Measurements from ENCODE around the gene TAS2R4.
"Not testable (repeated sequence)": the region's sequence is repeated elsewhere in the genome, so short reads cannot be mapped to it uniquely, and the experiment has no call there.

TAS2R4 gene

DNA sequence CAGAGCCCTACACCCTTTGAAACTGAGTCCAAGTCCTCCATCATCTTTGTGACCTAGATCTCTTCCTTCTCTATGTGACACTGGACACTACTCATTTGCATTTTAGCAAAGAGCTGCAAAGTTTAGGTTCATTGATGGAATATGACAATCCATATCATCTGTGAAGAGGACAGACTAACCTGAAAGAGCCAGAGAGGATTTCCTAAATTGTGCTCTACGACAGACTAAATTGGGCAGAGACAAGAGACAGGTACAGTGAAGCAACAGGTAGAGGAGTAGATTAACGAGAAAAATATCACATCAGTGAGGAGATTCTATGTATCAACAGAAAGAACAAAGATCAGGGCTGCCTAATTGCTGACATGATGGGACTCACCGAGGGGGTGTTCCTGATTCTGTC lies 12.7 kb upstream of the TAS2R4 start, which contains the start of gene TAS2R3:
TAS2R3 (plus strand) TSS at position 301 of the 400 bp plus-strand sequence; CDS start at position 363, 62 bp downstream.
- no peak within 1 kb of the TSS for H3K4me3 ChIP-seq (ENCODE audit: low read depth, low read length)
- TF ChIP-seq, protein P1, sequence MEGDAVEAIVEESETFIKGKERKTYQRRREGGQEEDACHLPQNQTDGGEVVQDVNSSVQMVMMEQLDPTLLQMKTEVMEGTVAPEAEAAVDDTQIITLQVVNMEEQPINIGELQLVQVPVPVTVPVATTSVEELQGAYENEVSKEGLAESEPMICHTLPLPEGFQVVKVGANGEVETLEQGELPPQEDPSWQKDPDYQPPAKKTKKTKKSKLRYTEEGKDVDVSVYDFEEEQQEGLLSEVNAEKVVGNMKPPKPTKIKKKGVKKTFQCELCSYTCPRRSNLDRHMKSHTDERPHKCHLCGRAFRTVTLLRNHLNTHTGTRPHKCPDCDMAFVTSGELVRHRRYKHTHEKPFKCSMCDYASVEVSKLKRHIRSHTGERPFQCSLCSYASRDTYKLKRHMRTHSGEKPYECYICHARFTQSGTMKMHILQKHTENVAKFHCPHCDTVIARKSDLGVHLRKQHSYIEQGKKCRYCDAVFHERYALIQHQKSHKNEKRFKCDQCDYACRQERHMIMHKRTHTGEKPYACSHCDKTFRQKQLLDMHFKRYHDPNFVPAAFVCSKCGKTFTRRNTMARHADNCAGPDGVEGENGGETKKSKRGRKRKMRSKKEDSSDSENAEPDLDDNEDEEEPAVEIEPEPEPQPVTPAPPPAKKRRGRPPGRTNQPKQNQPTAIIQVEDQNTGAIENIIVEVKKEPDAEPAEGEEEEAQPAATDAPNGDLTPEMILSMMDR (IDR thresholded peaks at IDR 0.05; ENCODE audit: control insufficient read depth, extremely low read depth, insufficient read depth), result no peak
- DNase-seq (ENCODE audit: low read depth), result no peak

DNA sequence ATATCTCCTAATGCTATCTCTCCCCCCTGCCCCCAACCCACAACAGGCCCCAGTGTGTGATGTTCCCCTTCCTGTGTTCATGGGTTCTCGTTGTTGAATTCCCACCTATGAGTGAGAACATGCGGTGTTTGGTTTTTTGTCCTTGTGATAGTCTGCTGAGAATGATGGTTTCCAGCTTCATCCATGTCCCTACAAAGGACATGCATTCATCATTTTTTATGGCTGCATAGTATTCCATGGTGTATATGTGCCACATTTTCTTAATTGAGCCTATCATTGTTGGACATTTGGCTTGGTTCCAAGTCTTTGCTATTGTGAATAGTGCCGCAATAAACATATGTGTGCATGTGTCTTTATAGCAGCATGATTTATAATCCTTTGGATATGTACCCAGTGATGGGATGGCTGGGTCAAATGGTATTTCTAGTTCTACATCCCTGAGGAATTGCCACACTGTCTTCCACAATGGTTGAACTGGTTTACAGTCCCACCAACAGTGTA lies 6.3 kb upstream of the TAS2R4 start:
- not testable (repeated sequence) for DNase-seq (ENCODE audit: low read depth); H3K4me3 ChIP-seq (ENCODE audit: low read depth, low read length)

DNA sequence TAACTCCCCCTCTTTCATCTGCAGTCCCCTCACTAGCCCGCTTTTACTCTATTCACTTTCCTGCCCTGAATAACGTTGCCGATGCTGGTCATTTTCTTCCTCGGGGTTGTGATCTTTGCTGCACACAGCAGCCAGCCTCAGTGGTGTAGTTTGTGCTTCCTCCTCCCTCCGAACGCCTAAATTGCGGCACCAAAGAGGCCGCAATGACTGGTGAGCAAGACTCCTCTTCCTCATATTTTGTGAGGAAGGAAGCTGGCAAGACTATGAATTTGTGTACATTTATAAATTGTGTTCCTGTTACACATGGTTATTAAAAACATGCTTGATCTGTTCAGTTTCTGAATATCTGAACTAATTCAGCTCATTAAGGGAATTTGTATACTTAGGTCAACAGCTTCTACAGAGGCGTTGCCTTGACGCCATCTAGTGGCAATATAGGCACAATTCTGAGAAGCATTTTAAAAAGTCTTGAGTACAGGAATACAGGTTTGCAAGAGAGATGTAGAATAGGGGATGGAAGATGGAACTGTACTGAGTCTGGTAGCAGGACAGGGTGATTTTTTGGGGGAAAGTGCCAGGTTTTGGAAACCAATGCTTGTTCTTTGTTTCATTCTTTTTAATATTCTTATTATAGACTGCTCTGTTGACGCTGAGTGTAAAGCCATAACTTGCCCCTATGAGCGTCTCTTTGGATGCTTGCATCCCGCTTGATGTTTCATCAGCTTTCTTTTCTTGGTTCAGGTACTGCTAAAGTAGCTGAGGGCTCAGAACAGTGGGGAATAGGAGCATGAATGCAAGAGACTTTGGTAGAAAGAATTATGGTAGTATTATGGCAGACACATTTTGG lies 9.5 kb downstream of the TAS2R4 start:
- H3K4me3 ChIP-seq (ENCODE audit: low read depth, low read length), result no peak overlapping the region
- DNase-seq (ENCODE audit: low read depth), result peak; percentile 26
- TF ChIP-seq, protein P1 (IDR thresholded peaks at IDR 0.05; ENCODE audit: control insufficient read depth, extremely low read depth, insufficient read depth), result peak; percentile 85

DNA sequence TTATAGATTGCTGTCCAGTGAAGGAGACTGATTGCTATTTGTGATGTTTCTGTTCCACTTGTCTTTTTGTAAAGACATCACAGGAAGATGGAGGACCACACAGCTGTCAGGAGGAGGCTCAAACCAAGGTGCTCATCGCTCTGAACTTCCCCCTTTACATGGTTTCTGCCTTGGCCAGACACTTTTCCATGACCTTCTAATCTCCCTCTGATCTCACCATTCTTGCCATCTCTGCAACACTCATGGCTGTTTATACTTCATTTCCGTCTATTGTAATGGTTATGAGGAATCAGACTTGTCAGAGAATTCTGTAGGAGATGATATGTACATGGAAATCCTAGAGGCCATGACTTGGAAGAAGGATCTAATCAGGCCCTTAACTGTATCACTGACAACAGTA lies 11.8 kb downstream of the TAS2R4 start:
- DNase-seq (ENCODE audit: low read depth), result no peak
- no peak overlapping the region for H3K4me3 ChIP-seq (ENCODE audit: low read depth, low read length)
- TF ChIP-seq, protein P1 (IDR thresholded peaks at IDR 0.05; ENCODE audit: control insufficient read depth, extremely low read depth, insufficient read depth), result no peak

DNA sequence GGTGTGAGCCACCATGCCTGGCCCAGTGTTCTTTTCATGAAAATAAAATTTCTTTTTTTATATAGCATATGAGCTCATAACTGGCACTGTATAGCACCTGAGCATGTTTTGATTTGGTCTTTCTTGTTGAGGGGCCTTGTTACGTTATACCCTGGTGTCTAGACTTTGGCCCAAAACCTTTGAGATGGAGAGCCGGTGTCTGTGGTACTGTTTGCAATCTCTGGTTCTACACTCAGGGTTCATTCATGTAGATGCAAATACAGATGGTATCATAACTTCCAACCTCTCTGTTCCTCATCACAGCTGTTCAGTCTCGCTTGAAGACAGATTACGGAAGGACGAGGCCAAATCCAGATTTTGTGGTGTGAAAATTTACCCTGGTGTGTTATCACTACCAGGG lies 13.4 kb downstream of the TAS2R4 start, which contains the start of gene TAS2R5:
TAS2R5 (plus strand) TSS at position 301 of the 400 bp plus-strand sequence. CDS start 145 bp downstream, outside the sequence.
- TF ChIP-seq, protein P1 (IDR thresholded peaks at IDR 0.05; ENCODE audit: control insufficient read depth, extremely low read depth, insufficient read depth), result no peak
- no peak for DNase-seq (ENCODE audit: low read depth)
- no peak within 1 kb of the TSS for H3K4me3 ChIP-seq (ENCODE audit: low read depth, low read length)

DNA sequence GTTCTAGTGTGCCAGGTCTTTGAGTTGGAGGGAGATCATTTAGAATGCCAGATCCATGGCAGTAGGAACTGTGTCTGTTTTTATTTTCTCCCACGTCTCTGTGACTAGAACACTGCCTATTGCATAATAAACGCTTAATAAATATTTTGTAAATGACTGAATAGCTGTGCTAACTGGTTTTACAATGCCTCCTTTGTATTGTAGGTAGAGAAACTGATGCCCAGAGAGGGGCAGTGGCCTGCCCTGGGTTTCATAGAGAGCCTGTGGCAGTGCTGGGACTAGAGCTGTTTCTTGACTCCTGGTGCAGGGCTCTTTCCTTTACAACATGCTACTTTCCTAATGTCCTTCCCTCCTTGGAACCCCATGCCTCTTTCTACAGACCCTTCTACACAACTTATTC lies 16.1 kb downstream of the TAS2R4 start:
- no peak for DNase-seq (ENCODE audit: low read depth)

DNA sequence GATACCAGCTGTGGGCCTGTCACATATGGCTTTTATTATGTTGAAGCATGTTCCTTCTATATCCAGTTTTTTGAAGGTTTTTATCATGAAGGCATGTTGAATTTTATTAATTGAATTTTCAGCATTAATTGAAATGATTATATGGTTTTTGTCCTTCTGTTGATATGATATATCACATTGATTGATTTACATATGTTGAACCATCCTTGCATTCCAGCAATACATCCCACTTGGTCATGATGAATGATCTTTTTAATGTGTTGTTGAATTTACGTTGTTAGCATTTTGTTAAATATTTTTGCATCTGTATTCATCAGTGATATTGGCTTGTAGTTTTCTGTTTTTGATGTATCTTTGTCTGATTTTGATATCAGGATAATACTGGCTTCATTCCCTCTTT lies 43.6 kb downstream of the TAS2R4 start:
- TF ChIP-seq, protein P1 (IDR thresholded peaks at IDR 0.05; ENCODE audit: control insufficient read depth, extremely low read depth, insufficient read depth), result no peak
- H3K4me3 ChIP-seq (ENCODE audit: low read depth, low read length), result no peak overlapping the region
- no peak for DNase-seq (ENCODE audit: low read depth)

More for the DNA sequence above, 16.1 kb downstream of the TAS2R4 start:
- no peak overlapping the region for H3K4me3 ChIP-seq (ENCODE audit: low read depth, low read length)
- TF ChIP-seq, protein P1 (IDR thresholded peaks at IDR 0.05; ENCODE audit: control insufficient read depth, extremely low read depth, insufficient read depth), result no peak

DNA sequence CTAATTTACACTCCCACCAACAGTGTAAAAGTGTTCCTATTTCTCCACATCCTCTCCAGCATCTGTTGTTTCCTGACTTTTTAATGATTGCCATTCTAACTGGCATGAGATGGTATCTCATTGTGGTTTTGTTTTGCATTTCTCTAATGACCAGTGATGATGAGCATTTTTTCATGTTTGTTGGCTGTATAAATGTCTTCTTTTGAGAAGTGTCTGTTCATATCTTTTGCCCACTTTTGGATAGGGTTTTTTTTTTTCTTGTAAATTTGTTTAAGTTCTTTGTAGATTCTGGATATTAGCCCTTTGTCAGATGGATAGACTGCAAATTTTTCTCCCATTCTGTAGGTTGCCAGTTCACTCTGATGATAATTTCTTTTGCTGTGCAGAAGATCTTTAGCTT lies 46.0 kb downstream of the TAS2R4 start:
- DNase-seq (ENCODE audit: low read depth), result not testable (repeated sequence)

More for the DNA sequence above, 46.0 kb downstream of the TAS2R4 start:
- H3K4me3 ChIP-seq (ENCODE audit: low read depth, low read length), result not testable (repeated sequence)
